Kidney capillary endothelial cell (primary cell): Measurements from ENCODE around the gene KRT7.
A peak's percentile ranks its signal among the peaks of the same experiment; 100 is the strongest.
"Not testable (repeated sequence)": the region's sequence is repeated elsewhere in the genome, so short reads cannot be mapped to it uniquely, and the experiment has no call there.

Experiments used
- DNase-seq: peaks from one replicate; pipeline ENCODE4 v3.0.0-alpha.2; 2018; ENCODE audit warnings: low spot score

The KRT7 gene

DNA sequence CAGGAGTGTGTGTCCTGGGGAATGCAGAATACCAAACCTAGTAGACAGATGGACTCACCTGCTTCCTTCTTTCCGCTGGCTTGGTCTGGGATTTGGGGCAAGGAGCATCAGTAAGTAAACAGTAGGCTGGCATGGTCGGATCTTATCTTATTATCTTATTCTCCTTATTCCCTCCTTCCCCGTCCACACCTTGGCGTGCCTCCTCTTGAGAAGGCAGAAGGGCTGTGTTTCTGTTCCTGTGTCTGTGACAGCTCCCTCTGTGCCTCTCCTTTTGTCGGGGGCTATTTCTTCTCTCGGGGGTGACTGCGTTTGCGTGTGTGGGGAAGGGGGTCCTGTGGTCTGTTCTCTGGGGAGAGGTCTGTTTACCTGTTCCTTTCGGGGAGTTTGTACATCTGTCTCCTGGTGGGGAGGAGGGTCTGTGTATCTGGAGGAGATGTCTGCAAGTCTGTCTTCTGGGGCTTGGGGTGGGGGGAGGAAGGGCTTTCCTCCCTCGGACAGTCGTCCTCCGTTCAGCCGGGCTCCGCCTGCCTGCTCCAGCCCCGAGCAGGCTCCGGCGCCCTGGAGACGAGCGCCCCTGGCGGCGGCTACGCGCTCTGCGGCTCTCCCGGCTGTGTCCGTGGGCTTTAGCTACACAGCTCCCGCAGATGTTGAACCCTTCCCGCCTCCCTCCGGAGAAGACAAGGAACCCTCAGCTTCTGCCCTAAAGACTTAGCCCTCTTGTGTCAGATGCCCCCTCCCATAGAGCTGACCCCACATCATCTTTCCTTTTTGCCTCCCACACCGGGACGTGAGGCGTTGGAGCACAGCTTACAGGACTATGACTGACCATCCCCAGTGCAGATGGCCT is 45.8 kb downstream of the KRT7 start:
- peak; percentile 65 for DNase-seq

DNA sequence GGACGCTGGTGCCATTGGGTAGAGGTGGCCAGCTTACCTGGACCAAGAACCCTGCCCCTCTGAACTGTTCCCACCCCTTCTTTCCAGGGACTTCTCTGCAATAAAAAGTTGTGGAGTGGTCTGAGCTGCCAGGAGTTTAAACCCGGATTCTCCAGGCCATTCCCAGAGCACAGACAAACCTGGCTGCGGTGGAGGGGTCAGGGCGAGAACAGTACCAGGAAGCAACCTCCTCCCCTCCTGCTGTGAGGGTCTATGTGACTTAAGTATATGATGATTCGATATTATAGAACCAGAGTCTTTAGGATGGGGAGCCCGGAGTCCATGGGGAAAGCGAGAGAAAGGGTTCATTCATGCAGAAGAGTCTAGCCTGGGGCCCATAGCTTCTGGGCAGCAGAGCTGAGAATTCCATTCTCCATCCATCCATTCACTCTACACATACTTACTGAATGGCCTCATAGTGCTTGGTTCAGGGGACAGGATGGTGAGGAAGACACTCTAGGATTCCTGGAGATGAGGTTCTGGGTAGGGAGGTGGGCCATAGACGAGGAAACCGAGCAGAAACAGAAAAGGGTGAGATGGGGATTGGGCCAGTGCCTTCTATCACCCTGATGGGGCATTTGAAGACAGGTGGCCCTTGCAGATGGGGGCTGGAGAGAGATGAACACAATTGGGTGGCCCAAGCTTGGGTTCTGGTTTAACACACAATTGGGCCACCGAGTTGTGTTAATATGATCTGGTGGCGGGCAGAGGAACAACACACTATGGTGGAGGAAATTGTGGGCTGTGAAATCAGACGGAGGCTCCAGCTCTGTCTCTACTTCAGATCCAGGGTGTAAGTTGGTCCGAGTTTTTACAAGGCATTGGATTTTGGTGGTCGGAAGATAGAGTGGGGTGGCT is 46.6 kb downstream of the KRT7 start:
- DNase-seq, result no peak

DNA sequence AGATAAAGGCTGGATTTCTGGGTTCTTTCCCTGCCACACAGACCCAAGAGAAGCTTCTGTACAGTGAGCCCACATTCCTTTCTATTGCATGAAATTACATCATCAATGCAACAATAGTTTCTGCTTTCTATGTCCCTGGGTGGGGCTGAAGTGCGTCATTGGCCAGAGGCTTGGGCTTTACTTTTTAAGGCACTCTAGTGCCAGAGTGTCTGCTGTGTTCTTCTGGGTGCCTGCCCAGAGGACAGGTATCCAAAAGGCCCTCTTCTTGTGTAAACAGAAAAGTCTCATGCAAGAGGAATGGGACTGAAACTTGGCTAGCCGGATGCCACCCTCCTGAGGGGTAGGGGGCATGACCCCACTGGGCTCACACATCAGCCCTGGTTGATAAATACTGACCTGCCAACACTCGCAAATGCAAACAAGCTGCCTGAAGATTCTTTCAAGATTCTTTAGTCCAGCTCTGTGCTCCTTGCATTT is 47.3 kb downstream of the KRT7 start:
- DNase-seq, result no peak

DNA sequence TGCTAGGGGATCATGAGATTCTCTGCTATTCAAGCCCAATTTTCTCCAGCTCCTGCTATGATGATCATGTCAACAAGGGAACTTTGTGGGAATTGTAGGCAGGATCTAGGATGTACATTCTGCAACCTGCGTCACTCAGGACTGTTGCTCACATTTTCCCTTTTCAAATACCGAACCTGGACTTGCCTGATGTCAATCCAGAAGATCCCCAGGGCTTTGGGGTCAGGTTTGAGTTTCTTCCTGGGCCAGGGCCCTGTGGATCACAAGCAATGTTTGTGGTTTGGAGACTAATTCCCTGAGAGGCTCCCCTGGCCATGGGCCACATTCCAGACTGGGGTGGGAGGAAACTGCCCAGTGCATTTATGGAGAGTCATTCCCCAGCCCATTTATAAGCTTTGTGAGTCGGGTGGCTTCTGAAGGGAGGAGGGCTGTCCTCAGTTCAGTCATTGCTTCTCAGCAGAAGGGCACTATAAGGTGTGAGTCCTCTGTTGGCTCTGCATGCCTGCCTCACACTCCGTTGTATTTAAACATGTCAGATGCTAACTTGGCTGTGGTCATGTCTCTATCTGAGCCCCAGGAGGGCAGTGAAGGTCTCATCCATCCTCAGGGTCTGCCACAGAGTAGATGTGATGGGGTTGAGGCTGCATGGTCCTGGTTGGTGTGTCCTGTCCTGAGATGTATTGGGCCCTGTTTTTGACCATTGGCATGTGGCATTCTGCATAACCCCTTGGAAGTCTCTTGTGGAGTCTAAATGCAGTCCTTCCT is 47.9 kb downstream of the KRT7 start:
- DNase-seq, result no peak

DNA sequence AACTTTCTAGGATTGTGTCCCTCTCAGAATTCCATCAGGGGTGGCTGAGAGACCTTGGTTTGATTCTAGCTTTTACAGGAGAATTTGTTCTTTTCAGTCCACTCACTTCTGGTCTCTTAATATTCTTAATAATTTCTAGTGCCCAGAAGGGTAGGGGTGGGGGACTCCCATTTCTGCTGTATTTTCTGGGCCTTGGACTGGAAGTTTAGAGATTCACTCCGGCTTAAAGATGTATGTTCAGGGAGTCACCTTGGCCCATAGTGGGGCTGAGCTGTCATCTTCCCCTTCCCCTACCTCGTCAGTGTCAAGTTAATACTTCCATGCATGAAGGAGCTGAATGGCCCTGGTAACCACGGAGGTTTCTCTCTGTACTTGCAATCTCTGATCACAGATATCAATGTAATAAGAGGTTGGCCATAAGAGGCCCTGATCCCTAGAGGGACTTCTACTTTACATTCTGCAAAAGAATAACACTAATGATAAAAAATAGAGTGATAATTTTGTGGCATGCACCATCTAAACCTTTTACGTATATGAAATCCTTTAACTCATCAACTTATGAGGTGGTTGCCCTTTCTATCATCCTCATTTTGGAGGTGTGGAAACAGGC is 51.6 kb downstream of the KRT7 start:
- no peak for DNase-seq

DNA sequence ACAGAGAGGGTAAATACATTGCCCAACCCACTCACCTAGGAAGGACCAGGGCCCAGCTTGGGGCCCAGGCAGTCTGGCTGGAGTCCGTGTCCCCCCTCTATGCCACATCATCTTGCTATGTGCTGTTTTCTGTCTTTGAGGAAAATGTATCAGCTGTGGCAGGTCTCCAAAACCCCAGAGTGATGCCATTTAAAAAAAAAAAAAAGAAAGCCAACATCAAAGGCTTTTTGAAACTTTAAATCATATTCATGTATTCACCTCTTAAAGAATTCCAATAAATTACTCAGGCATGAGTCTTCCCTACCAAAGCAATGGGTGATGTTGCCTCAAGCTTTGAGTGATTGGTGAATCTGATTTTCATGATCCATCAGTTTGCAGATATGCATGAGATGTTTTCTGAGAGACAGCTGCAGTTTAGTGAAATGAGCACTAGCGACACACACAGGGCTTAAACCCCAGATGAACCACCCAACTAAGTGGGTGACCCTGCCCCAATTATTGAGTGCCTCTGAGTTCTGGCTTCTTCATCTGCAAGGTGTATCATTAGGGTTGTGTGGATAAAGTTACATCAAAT is 52.2 kb downstream of the KRT7 start:
- no peak for DNase-seq

DNA sequence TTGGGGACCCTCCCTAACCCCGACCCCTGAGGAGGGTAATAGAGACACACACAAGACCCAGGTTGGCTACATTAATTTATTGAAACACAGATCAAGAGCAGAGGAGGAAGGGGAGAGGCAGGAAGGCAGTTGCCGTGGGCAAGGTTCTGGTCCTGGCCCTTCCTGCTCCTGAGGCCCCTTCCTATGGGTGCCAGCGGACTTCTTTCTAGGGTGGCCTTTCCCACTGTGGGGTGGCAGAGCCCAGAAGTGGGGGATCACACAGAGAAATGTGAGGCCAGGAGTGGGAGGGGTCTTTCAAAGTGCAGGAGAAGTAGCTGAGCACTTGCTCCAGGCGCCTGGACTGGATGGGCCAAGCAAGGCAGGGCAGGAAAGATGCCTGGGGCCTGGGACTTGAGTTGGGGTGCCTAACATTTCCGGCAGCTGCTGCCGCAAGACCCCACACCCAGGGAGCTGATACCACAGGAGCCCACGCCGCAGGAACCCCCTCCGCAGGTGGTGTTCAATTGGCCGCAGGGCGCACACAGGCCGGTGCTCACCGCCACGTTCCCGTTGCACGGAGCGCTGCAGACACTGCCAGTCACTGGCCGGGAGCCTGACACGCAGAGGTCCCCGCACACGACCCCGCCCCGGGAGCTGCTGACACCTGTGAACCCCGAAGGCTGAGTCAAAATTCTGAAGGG is 52.9 kb downstream of the KRT7 start:
- no peak for DNase-seq

DNA sequence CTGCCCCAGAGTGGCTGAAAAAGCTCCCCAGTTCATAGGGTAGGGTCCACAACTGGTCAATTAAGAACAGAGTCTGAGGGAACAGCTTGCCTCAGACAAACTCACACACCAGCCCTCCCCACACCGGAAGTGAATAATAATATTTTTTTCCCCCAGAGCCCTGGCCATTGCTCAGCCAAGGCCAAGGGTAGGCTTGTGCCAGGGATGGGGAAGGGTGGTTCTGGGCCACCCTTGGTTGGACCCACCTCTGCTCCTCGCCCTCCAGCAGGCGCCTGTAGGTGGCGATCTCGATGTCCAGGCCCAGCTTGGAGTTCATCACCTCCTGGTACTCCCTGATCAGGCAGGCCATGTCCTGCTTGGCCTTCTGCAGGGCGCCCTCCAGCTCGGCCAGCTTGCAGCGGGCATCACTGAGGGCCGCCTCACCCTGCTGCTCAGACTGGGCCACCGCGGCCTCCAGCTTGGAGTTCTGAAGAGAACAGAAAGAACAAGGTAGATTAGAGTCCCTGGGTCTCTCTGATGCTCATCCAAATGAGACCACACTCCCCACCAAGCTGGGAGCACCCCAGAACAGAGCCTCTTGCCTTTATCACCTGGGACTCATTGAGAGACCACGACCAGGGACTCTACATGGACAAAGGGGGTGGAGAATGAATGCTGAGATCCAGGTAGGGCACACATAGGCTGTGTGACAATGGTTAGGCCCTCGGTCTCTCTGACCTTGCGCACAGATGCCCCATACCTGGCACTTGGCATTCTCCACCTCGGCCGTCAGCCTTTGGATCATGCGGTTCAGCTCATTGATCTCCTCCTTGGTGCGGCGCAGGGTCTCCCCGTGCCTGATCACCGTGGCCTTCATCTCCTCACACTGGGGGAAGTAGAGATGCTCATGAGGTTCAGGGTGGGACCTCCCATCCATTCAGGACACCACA is 54.1 kb downstream of the KRT7 start:
- not testable (repeated sequence) for DNase-seq

DNA sequence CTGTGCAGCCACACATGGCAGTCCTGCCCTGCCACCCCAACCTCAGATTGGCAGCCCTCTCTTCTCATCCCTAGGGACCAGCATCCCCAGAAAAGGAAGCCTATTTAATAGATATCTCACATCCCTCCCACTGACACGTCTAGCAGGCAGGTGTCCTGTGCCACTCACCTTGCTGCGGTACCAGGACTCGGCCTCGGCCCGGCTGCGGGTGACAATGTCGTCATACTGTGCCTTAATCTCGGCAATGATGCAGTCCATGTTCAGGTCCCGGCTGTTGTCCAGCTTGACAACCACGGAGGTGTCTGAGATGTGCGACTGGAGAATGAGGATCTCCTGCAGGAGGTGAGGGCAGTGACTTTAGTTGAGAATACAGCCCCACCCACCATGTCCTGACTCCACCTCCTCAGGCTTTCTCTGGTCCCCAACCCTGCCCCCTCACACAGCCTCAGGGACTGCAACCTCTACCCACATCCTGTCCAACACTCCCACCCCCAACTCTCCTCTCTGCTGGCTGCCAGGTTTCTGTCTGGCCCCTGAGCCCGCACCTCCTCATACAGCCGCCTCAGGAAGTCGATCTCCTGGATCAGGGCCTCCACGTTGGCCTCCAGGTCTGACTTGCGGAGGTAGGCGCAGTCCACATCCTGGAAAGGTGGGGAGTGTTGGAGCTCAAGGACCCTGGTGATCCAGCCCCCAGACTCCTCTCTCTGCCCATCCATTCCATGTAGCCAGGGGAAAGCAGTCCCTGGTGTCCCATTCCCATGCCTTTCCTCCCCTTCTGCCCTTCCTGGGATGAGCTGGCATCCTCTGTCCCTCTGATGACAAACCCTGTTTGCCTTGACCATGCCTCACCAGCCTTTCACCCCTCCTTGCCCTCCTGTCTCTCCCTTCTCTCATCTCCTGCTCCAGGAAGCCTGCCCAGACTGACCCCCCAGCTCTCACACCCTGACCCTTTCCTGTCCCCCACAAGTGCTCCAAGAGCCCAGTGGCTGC is 55.1 kb downstream of the KRT7 start:
- not testable (repeated sequence) for DNase-seq

DNA sequence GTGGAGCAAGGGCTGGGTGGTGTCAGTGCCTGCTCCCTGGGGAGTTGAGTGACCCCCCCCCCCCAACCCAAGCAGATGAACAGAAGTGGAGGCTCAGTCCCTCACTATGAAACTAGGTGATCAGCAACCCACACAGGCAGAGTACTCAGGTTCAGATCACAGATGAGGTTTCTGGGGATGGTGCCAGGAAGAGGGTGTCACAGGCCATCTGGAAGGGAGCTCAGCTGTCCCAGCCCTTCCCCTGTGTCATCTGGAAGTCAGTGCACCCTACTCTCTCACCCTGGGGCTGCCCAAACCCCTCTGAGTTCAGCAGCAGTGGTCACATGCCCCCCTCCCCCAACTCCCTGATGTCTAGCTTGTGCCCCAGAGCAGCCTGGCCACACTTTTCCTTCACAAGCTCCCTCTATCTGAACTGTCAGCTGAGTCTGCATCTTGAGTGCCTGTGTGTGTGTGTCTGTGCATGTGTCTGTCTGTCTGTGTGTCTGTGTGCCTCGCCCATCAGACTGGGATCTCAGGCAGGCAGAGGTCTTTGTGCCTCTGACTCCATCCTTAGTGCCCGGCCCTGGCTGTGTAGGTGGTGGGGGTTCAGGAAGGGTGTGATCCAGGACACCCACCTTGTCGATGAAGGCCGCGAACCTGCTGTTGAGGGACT is 57.6 kb downstream of the KRT7 start:
- DNase-seq, result not testable (repeated sequence)

DNA sequence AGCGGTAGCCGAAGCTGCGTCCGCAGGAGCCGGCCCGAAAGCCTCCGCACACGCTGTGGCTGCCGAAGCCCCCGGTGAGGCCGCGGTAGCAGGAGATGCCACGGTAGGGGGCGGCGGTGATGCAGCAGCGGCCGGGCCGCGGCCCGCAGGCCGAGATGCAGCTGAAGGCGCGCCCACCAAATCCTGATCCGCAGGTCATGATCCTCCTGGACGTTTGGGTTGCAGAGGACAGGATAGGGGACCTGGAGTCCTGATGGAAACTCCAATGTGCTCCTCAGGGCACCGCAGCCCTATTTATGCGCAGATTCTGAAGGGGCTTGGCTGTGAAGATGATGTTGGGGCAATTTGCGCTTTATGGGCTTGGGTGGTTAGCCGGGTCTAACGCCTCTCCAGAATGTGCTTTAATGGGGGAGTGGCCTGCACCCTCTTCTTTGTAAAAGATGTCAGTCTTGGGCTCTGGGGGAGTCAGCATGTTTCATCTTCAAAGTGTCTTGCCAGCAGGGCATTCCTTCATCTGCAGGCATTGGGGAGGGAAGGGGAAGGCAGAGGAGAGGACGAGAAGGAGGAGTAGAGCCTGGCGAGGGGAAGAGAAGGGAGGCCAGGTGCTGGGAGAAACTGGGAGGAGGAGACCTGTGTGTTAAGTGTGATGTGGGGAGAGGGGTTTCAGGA is 58.4 kb downstream of the KRT7 start, which contains the start of gene KRT81:
TSS of gene KRT81 (minus strand) at position 268 of the 669 bp plus-strand sequence. CDS start at position 199, 69 bp downstream.
- no peak for DNase-seq

DNA sequence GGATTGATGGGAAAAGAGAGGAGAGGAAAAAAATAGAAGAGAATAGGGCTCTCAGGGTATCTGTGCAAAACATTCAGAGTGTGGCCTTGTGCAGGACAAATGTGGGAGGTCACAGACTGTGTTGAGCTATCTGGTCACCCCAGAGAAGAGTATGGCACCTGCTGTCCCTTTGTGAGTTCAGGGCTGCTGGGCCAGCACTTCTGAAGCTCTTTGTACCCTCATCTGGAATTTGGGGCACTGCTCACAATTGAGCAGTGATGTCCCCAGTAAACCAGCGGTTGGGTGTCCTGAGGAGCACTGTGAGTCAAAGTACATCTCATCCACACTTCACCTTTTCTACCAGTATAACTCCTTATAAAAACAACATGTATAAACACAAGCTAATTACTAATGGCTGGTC is 60.9 kb downstream of the KRT7 start:
- no peak for DNase-seq

DNA sequence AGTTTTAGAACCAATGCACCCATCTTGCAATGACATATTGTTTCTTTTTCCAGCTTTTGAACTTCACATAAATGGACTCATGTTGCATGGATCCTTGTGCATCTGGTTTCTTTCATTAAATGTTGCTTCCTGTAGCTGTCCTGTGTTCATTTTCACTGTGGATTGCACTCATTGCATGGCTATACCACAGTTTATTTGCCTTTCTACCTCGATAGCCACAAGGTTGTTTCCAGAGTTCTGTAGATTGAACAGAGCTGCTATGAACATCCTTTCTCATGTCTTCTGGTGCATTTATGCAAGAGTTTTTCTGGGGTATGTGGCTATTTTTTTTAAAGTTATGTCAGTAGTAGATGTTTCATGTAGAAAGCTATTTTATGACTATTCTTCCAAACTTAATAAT is 61.8 kb downstream of the KRT7 start:
- DNase-seq, result no peak

DNA sequence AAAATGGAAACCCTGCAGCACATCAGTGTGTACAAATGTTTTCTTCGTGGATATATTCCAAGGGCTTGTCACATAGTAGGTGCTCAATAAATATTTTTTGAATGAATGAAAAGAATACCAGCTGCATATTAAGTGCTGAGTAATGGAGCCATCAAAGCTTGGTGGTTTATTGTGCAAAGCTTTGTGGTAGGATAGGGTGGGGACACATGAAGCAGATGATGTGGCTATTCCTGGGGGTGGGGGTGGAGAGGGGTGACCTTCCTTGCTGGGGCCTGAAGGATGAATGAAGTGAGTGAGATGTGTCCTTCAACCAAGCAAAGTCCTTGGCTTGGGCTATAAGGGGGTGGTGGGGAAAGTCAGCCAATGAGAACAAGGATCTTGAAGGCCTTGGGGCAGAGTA is 62.6 kb downstream of the KRT7 start:
- no peak for DNase-seq

DNA sequence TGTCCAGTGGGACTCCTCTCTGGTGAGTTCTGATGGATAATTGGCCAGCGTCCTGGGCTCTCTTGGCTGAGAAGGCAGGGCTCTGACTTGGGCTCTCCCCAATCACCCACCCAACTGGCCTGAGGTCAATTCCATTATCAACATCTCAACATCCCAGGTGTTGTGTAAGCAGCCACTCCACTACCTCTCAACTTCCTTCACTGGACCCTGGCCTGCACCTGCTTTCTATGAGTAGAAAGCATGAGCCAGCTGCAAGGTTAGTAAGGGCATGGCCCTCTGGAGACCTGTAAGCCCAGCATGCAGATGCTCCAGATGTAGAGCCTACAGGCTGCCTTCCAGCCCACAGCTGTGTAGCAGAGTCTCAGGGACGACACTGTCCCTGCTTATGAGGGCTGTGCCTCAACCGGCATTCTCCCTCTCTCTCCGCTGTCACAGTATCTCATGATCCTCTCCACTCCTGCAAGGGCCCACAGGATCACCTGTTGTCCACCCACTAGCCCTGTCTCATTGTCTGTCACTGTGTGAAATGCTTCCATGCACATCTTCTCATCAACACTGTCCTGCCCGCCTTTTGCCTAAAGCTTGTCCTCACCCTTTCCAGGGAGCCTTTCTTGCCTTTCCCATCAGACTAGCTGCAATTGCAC is 63.7 kb downstream of the KRT7 start:
- no peak for DNase-seq
